T-helper 2 cell (primary cell): ENCODE data around the gene IFT43.
A peak's percentile ranks its signal among the peaks of the same experiment; 100 is the strongest.
"Not testable (repeated sequence)": the region's sequence is repeated elsewhere in the genome, so short reads cannot be mapped to it uniquely, and the experiment has no call there.

Experiments used
- DNase-seq, 5 experiments: peaks; one replicate each; pipeline versions ENCODE4 v3.0.0 to v3.0.0-alpha.2; 2012 to 2022

IFT43 gene

GRCh38 chr14:75981426-75982265 is 3.9 kb upstream of the IFT43 start, which contains the start of gene TGFB3:
TSS of gene TGFB3 (minus strand) at chr14:75981995. CDS start at chr14:75980893, 1,102 bp downstream.
- peak in 4 of 5 experiments; percentile 41 to 82 (median 46) for DNase-seq

- peak; percentile 53 to 74 (median 68) for DNase-seq
Measured at GRCh38 chr14:75982266-75983018, 3.1 kb upstream of the IFT43 start.

- no peak for DNase-seq
Measured at GRCh38 chr14:75983019-75983358, 2.6 kb upstream of the IFT43 start.

GRCh38 chr14:75984674-75985073 is 889 bp upstream of the IFT43 start:
- DNase-seq = no peak

GRCh38 chr14:75986439-75986765 is 839 bp downstream of the IFT43 start:
- DNase-seq = no peak

GRCh38 chr14:75987201-75987970 is 1.8 kb downstream of the IFT43 start:
- DNase-seq = no peak

GRCh38 chr14:75989134-75989533 is 3.6 kb downstream of the IFT43 start:
- no peak for DNase-seq

GRCh38 chr14:75990297-75990696 is 4.7 kb downstream of the IFT43 start:
- DNase-seq = no peak

GRCh38 chr14:75991753-75992152 is 6.2 kb downstream of the IFT43 start:
- DNase-seq = no peak

GRCh38 chr14:75993567-75994041 is 8.0 kb downstream of the IFT43 start:
- no peak for DNase-seq

- no peak for DNase-seq
Measured at GRCh38 chr14:75995372-75996041, 9.9 kb downstream of the IFT43 start.

GRCh38 chr14:75996488-75996887 is 10.9 kb downstream of the IFT43 start:
- no peak for DNase-seq

- DNase-seq = no peak
Measured at GRCh38 chr14:75999511-76000190, 14.1 kb downstream of the IFT43 start.

GRCh38 chr14:76002383-76002782 is 16.8 kb downstream of the IFT43 start:
- no peak for DNase-seq

GRCh38 chr14:76006253-76006652 is 20.7 kb downstream of the IFT43 start:
- no peak for DNase-seq

GRCh38 chr14:76007379-76007778 is 21.8 kb downstream of the IFT43 start:
- no peak for DNase-seq

- no peak for DNase-seq
Measured at GRCh38 chr14:76007852-76008251, 22.3 kb downstream of the IFT43 start.

GRCh38 chr14:76009627-76010026 is 24.1 kb downstream of the IFT43 start:
- DNase-seq = not testable (repeated sequence)

- no peak for DNase-seq
Measured at GRCh38 chr14:76011930-76012329, 26.4 kb downstream of the IFT43 start.

- no peak for DNase-seq
Measured at GRCh38 chr14:76012354-76012753, 26.8 kb downstream of the IFT43 start.

GRCh38 chr14:76015191-76015590 is 29.6 kb downstream of the IFT43 start:
- DNase-seq = no peak

- no peak for DNase-seq
Measured at GRCh38 chr14:76015668-76016067, 30.1 kb downstream of the IFT43 start.
